GM12891 (cell line): Measurements from ENCODE around the gene LSM4.

Source experiments
- PAX5 ChIP-seq: IDR thresholded peaks from 2 replicates; pipeline ENCODE4 v1.6.1; 2011; ENCODE audit warnings: low read length, moderate library complexity, mild to moderate bottlenecking; ENCODE audit not compliant: insufficient read depth, severe bottlenecking
- POLR2A ChIP-seq: IDR thresholded peaks from 2 replicates; pipeline ENCODE4 v1.6.1; 2011; ENCODE audit warnings: low read depth, low read length, control low read depth
- POLR2AphosphoS5 ChIP-seq: IDR thresholded peaks from 2 replicates; pipeline ENCODE4 v1.6.1; 2011; ENCODE audit warnings: low read depth, low read length, control low read depth
- POU2F2 ChIP-seq: IDR thresholded peaks from 2 replicates; pipeline ENCODE4 v1.6.1; 2011; ENCODE audit warnings: low read depth, mild to moderate bottlenecking, control low read depth, low read length, moderate library complexity
- SPI1 ChIP-seq: IDR thresholded peaks from 2 replicates; pipeline ENCODE4 v1.6.1; 2011; ENCODE audit warnings: low read depth, low read length, control low read depth
- TAF1 ChIP-seq: IDR thresholded peaks from 2 replicates; pipeline ENCODE4 v1.6.1; 2011; ENCODE audit warnings: low read depth, low read length, control low read depth

GRCh38 chr19:18339723-18340122, 16.8 kb upstream of the LSM4 start:
- TF ChIP-seq POLR2A: no peak
- no peak for TF ChIP-seq POLR2AphosphoS5
- no peak for TF ChIP-seq TAF1
- no peak for TF ChIP-seq SPI1
- no peak for TF ChIP-seq PAX5
- TF ChIP-seq POU2F2: no peak
